Activated naive CD4-positive, alpha-beta T cell treated with Interleukin-2 at 50 U/mL for 16 hours (primary cell): ENCODE results near the gene EMILIN1.
"Not testable (repeated sequence)": the region's sequence is repeated elsewhere in the genome, so short reads cannot be mapped to it uniquely, and the experiment has no call there.

Source experiments
- DNase-seq: peaks from one replicate; pipeline ENCODE4 v3.0.0-alpha.2; 2020

Gene EMILIN1

GRCh38 chr2:27054721-27055120, 23.7 kb upstream of the EMILIN1 start:
- no peak for DNase-seq

- DNase-seq, result no peak
Observed at GRCh38 chr2:27057184-27057583, 21.2 kb upstream of the EMILIN1 start.

GRCh38 chr2:27058210-27058609, 20.2 kb upstream of the EMILIN1 start:
- DNase-seq, result no peak

- DNase-seq, result no peak
Observed at GRCh38 chr2:27059141-27059820, 19.1 kb upstream of the EMILIN1 start.

- no peak for DNase-seq
Observed at GRCh38 chr2:27060323-27060722, 18.1 kb upstream of the EMILIN1 start.

GRCh38 chr2:27065128-27065527, 13.3 kb upstream of the EMILIN1 start:
- DNase-seq, result no peak

- no peak for DNase-seq
Observed at GRCh38 chr2:27067385-27067784, 11.0 kb upstream of the EMILIN1 start.

- DNase-seq, result no peak
Observed at GRCh38 chr2:27069436-27069835, 9.0 kb upstream of the EMILIN1 start.

GRCh38 chr2:27069961-27070618, 8.3 kb upstream of the EMILIN1 start:
- DNase-seq, result no peak

GRCh38 chr2:27070653-27071276, 7.7 kb upstream of the EMILIN1 start:
- DNase-seq, result no peak

- peak; percentile 92 for DNase-seq
Observed at GRCh38 chr2:27071277-27071989, 7.0 kb upstream of the EMILIN1 start, which contains the start of gene OST4. TSS of gene OST4 (minus strand) at chr2:27071654.

GRCh38 chr2:27071990-27072830, 6.2 kb upstream of the EMILIN1 start:
- DNase-seq, result peak; percentile 44

- DNase-seq, result no peak
Observed at GRCh38 chr2:27072920-27073319, 5.5 kb upstream of the EMILIN1 start.

GRCh38 chr2:27073782-27074181, 4.6 kb upstream of the EMILIN1 start:
- no peak for DNase-seq

GRCh38 chr2:27074738-27075565, 3.5 kb upstream of the EMILIN1 start:
- DNase-seq, result peak; percentile 35

GRCh38 chr2:27075566-27075871, 2.9 kb upstream of the EMILIN1 start:
- not testable (repeated sequence) for DNase-seq

GRCh38 chr2:27076323-27076722, 2.1 kb upstream of the EMILIN1 start:
- no peak for DNase-seq

GRCh38 chr2:27077231-27077630, 1.2 kb upstream of the EMILIN1 start:
- DNase-seq, result no peak

GRCh38 chr2:27079233-27080139, 1.1 kb downstream of the EMILIN1 start:
- no peak for DNase-seq

- DNase-seq, result no peak
Observed at GRCh38 chr2:27080140-27080469, 1.7 kb downstream of the EMILIN1 start.

GRCh38 chr2:27080603-27080936, 2.2 kb downstream of the EMILIN1 start:
- no peak for DNase-seq
